ENCODE measurements around the gene COX6B1.

The COX6B1 gene

GRCh38 chr19:35655600-35655999, 7.5 kb downstream of the COX6B1 start:
- Histone ChIP-seq H3K4me3 (ENCODE audit: insufficient read length, low read depth) (no peak overlapping the region), H3K27me3 (ENCODE audit: insufficient read depth, insufficient read length) (no peaks in the 10 kb centered on the region), H3K9ac (ENCODE audit: insufficient read length, low read depth) (no peak overlapping the region), H3K9me3 (ENCODE audit: insufficient read depth, low read length) (no peaks in the 10 kb centered on the region), H3K4me1 (ENCODE audit: insufficient read depth, insufficient read length) (no peaks in the 10 kb centered on the region), H3K36me3 (ENCODE audit: insufficient read depth, insufficient read length, low read length) (peaks cover 58% of the 10 kb centered on the region)
- TF ChIP-seq YY1 (IDR thresholded peaks at IDR 0.05; ENCODE audit: insufficient read depth, insufficient read length) (no peak), ZNF274 (IDR thresholded peaks at IDR 0.05; ENCODE audit: low read depth, low read length) (no peak), SUZ12 (IDR thresholded peaks at IDR 0.05; ENCODE audit: extremely low read depth, insufficient read depth, insufficient read length) (no peak)
- DNase-seq (ENCODE audit: low read depth, low spot score), result no peak

- H3K36me3 ChIP-seq (ENCODE audit: insufficient read depth, insufficient read length, low read length), result peaks cover 54% of the 10 kb centered on the region
- no peak overlapping the region for H3K4me3 ChIP-seq (ENCODE audit: insufficient read length, low read depth)
- no peaks in the 10 kb centered on the region for H3K27me3 ChIP-seq (ENCODE audit: insufficient read depth, insufficient read length)
- TF ChIP-seq ZNF274 (IDR thresholded peaks at IDR 0.05; ENCODE audit: low read depth, low read length) (no peak), SUZ12 (IDR thresholded peaks at IDR 0.05; ENCODE audit: extremely low read depth, insufficient read depth, insufficient read length) (no peak), YY1 (IDR thresholded peaks at IDR 0.05; ENCODE audit: insufficient read depth, insufficient read length) (no peak)
- no peak overlapping the region for H3K9ac ChIP-seq (ENCODE audit: insufficient read length, low read depth)
- no peaks in the 10 kb centered on the region for H3K9me3 ChIP-seq (ENCODE audit: insufficient read depth, low read length)
- DNase-seq (ENCODE audit: low read depth, low spot score), result no peak
- H3K4me1 ChIP-seq (ENCODE audit: insufficient read depth, insufficient read length), result no peaks in the 10 kb centered on the region
These were observed 8.6 kb downstream of the COX6B1 start for GRCh38 chr19:35656700-35657099.

GRCh38 chr19:35657904-35658700, 10.0 kb downstream of the COX6B1 start:
- peaks cover 49% of the 10 kb centered on the region for H3K36me3 ChIP-seq (ENCODE audit: insufficient read depth, insufficient read length, low read length)
- no peaks in the 10 kb centered on the region for H3K9me3 ChIP-seq (ENCODE audit: insufficient read depth, low read length)
- TF ChIP-seq SUZ12 (IDR thresholded peaks at IDR 0.05; ENCODE audit: extremely low read depth, insufficient read depth, insufficient read length) (no peak), ZNF274 (IDR thresholded peaks at IDR 0.05; ENCODE audit: low read depth, low read length) (no peak), YY1 (IDR thresholded peaks at IDR 0.05; ENCODE audit: insufficient read depth, insufficient read length) (no peak)
- no peaks in the 10 kb centered on the region for H3K4me1 ChIP-seq (ENCODE audit: insufficient read depth, insufficient read length)
- no peak overlapping the region for H3K4me3 ChIP-seq (ENCODE audit: insufficient read length, low read depth)
- no peaks in the 10 kb centered on the region for H3K27me3 ChIP-seq (ENCODE audit: insufficient read depth, insufficient read length)
- DNase-seq (ENCODE audit: low read depth, low spot score), result no peak
- H3K9ac ChIP-seq (ENCODE audit: insufficient read length, low read depth), result no peak overlapping the region

GRCh38 chr19:35661995-35662340, 13.8 kb downstream of the COX6B1 start:
- Histone ChIP-seq H3K9me3 (ENCODE audit: insufficient read depth, low read length) (no peaks in the 10 kb centered on the region), H3K4me1 (ENCODE audit: insufficient read depth, insufficient read length) (no peaks in the 10 kb centered on the region), H3K36me3 (ENCODE audit: insufficient read depth, insufficient read length, low read length) (peaks cover 28% of the 10 kb centered on the region), H3K27me3 (ENCODE audit: insufficient read depth, insufficient read length) (no peaks in the 10 kb centered on the region), H3K9ac (ENCODE audit: insufficient read length, low read depth) (no peak overlapping the region), H3K4me3 (ENCODE audit: insufficient read length, low read depth) (no peak overlapping the region)
- no peak for DNase-seq (ENCODE audit: low read depth, low spot score)
- TF ChIP-seq YY1 (IDR thresholded peaks at IDR 0.05; ENCODE audit: insufficient read depth, insufficient read length) (no peak), ZNF274 (IDR thresholded peaks at IDR 0.05; ENCODE audit: low read depth, low read length) (no peak), SUZ12 (IDR thresholded peaks at IDR 0.05; ENCODE audit: extremely low read depth, insufficient read depth, insufficient read length) (no peak)

GRCh38 chr19:35663981-35664380, 15.9 kb downstream of the COX6B1 start:
- Histone ChIP-seq H3K9ac (ENCODE audit: insufficient read length, low read depth) (no peak overlapping the region), H3K36me3 (ENCODE audit: insufficient read depth, insufficient read length, low read length) (peaks cover 11% of the 10 kb centered on the region), H3K9me3 (ENCODE audit: insufficient read depth, low read length) (no peaks in the 10 kb centered on the region), H3K4me3 (ENCODE audit: insufficient read length, low read depth) (no peak overlapping the region), H3K27me3 (ENCODE audit: insufficient read depth, insufficient read length) (no peaks in the 10 kb centered on the region), H3K4me1 (ENCODE audit: insufficient read depth, insufficient read length) (no peaks in the 10 kb centered on the region)
- DNase-seq (ENCODE audit: low read depth, low spot score), result no peak
- TF ChIP-seq SUZ12 (IDR thresholded peaks at IDR 0.05; ENCODE audit: extremely low read depth, insufficient read depth, insufficient read length), result no peak
- no peak for TF ChIP-seq ZNF274 (IDR thresholded peaks at IDR 0.05; ENCODE audit: low read depth, low read length)
- no peak for TF ChIP-seq YY1 (IDR thresholded peaks at IDR 0.05; ENCODE audit: insufficient read depth, insufficient read length)

- no peak overlapping the region for H3K4me3 ChIP-seq (ENCODE audit: insufficient read length, low read depth)
- peaks cover 7% of the 10 kb centered on the region for H3K36me3 ChIP-seq (ENCODE audit: insufficient read depth, insufficient read length, low read length)
- H3K9ac ChIP-seq (ENCODE audit: insufficient read length, low read depth), result no peak overlapping the region
- TF ChIP-seq YY1 (IDR thresholded peaks at IDR 0.05; ENCODE audit: insufficient read depth, insufficient read length), result no peak
- TF ChIP-seq SUZ12 (IDR thresholded peaks at IDR 0.05; ENCODE audit: extremely low read depth, insufficient read depth, insufficient read length), result no peak
- TF ChIP-seq ZNF274 (IDR thresholded peaks at IDR 0.05; ENCODE audit: low read depth, low read length), result no peak
- no peaks in the 10 kb centered on the region for H3K27me3 ChIP-seq (ENCODE audit: insufficient read depth, insufficient read length)
- no peaks in the 10 kb centered on the region for H3K9me3 ChIP-seq (ENCODE audit: insufficient read depth, low read length)
- no peak for DNase-seq (ENCODE audit: low read depth, low spot score)
- H3K4me1 ChIP-seq (ENCODE audit: insufficient read depth, insufficient read length), result no peaks in the 10 kb centered on the region
These were observed 17.0 kb downstream of the COX6B1 start for GRCh38 chr19:35665157-35665556.

- no peak for DNase-seq (ENCODE audit: low read depth, low spot score)
- no peak overlapping the region for H3K4me3 ChIP-seq (ENCODE audit: insufficient read length, low read depth)
- no peak for TF ChIP-seq SUZ12 (IDR thresholded peaks at IDR 0.05; ENCODE audit: extremely low read depth, insufficient read depth, insufficient read length)
- no peak for TF ChIP-seq YY1 (IDR thresholded peaks at IDR 0.05; ENCODE audit: insufficient read depth, insufficient read length)
- TF ChIP-seq ZNF274 (IDR thresholded peaks at IDR 0.05; ENCODE audit: low read depth, low read length), result no peak
- no peaks in the 10 kb centered on the region for H3K27me3 ChIP-seq (ENCODE audit: insufficient read depth, insufficient read length)
- no peaks in the 10 kb centered on the region for H3K9me3 ChIP-seq (ENCODE audit: insufficient read depth, low read length)
- peaks cover 7% of the 10 kb centered on the region for H3K36me3 ChIP-seq (ENCODE audit: insufficient read depth, insufficient read length, low read length)
- no peaks in the 10 kb centered on the region for H3K4me1 ChIP-seq (ENCODE audit: insufficient read depth, insufficient read length)
- H3K9ac ChIP-seq (ENCODE audit: insufficient read length, low read depth), result no peak overlapping the region
These were observed 17.5 kb downstream of the COX6B1 start for GRCh38 chr19:35665604-35666003.
